Vagina (tissue), 2 donors: Measurements from ENCODE around the gene CD9. TPM values are rescaled to one million over a fixed set of nuclear protein-coding genes. Genes with fewer than 3 reads are reported as not detected.
"Not testable (repeated sequence)": the region's sequence is repeated elsewhere in the genome, so short reads cannot be mapped to it uniquely, and the experiment has no call there.

ENCODE experiments used
- DNase-seq, 2 donors: peaks; one replicate each; pipeline ENCODE4 v3.0.0-alpha.2; 2017; ENCODE audit errors: extremely low spot score in 2 of 2
- H3K27ac ChIP-seq: fragments of 200-600 bp; sonication (generic); one replicate; pipeline ENCODE4 v1.5.1; 2019
- H3K27me3 ChIP-seq: fragments of 200-600 bp; sonication (generic); one replicate; pipeline ENCODE4 v1.5.1; 2019
- H3K36me3 ChIP-seq, 2 donors: fragments of 200-600 bp; sonication (generic); one replicate each; pipeline ENCODE4 v1.5.1; 2017 to 2019
- H3K4me1 ChIP-seq: fragments of 200-600 bp; sonication (generic); one replicate; pipeline ENCODE4 v1.5.1; 2019
- H3K4me3 ChIP-seq, 2 donors: fragments of 200-600 bp; sonication (generic); 1 replicate in 1 of 2; 2 replicates in 1 of 2; pipeline ENCODE4 v1.5.1; 2016 to 2019
- H3K9me3 ChIP-seq: fragments of 200-600 bp; sonication (generic); one replicate; pipeline ENCODE4 v1.5.1; 2019
- CTCF ChIP-seq, 3 experiments: fragments of 450-650 bp in 2 of 3; fragments of 200-600 bp in 1 of 3; sonication (generic) in 1 of 3; IDR thresholded peaks; one replicate each; pipeline ENCODE4 v1.5.1; 2017 to 2019; ENCODE audit warnings: antibody characterized with exemption in 3 of 3, mild to moderate bottlenecking in 2 of 3, moderate library complexity in 2 of 3
- POLR2A ChIP-seq, 2 donors: fragments of 450-650 bp; IDR thresholded peaks; one replicate each; pipeline ENCODE4 v1.6.1; 2017; ENCODE audit warnings: antibody characterized with exemption in 2 of 2, mild to moderate bottlenecking in 2 of 2, moderate library complexity in 2 of 2
- POLR2AphosphoS5 ChIP-seq, 2 donors: sonication (generic); formaldehyde crosslinking; IDR thresholded peaks; one replicate each; pipeline ENCODE4 v1.9.0; 2017; ENCODE audit warnings: antibody characterized with exemption in 2 of 2, mild to moderate bottlenecking in 2 of 2, low read depth in 1 of 2; ENCODE audit not compliant: insufficient read depth in 1 of 2
- intact Hi-C: fragments of 100-400 bp; cut with DNase I; formaldehyde crosslinking; loops from one replicate; pipeline ENCODE4 v1.15.1; 2023
- total RNA-seq: library from RNA; depleted of rRNA; stranded (reverse); fragments of >200 nt; gene quantifications from one replicate; pipeline ENCODE4 v1.2.3, GENCODE V29; 2016

CD9 gene
- total RNA-seq, 1 donor from 2014 or later = 366 TPM

GRCh38 chr12:6158749-6159148, 41.5 kb upstream of the CD9 start:
- no peak for DNase-seq
- H3K4me1 ChIP-seq = peaks cover 7% of the 10 kb centered on the region
- H3K36me3 ChIP-seq = no peaks in the 10 kb centered on the region
- H3K9me3 ChIP-seq = no peaks in the 10 kb centered on the region
- H3K27ac ChIP-seq = no peak overlapping the region
- no peak for TF ChIP-seq POLR2A (IDR thresholded peaks at IDR 0.05)
- no peak for TF ChIP-seq CTCF (IDR thresholded peaks at IDR 0.05)
- no peak for TF ChIP-seq POLR2AphosphoS5 (IDR thresholded peaks at IDR 0.05; ENCODE audit: insufficient read depth in 1 of 2, low read depth in 1 of 2)
- no peaks in the 10 kb centered on the region for H3K27me3 ChIP-seq
- intact Hi-C loops = no loop called here
- no peak overlapping the region for H3K4me3 ChIP-seq

- intact Hi-C loops = not testable (repeated sequence)
These were observed 40.8 kb upstream of the CD9 start for GRCh38 chr12:6159166-6160011.

GRCh38 chr12:6160049-6160649, 40.1 kb upstream of the CD9 start:
- H3K4me1 ChIP-seq, DNase-seq, intact Hi-C loops, H3K4me3 ChIP-seq, H3K27me3 ChIP-seq, H3K27ac ChIP-seq, H3K9me3 ChIP-seq, H3K36me3 ChIP-seq: not testable (repeated sequence)

More at GRCh38 chr12:6159166-6160011, 40.8 kb upstream of the CD9 start:
- H3K36me3 ChIP-seq, H3K4me3 ChIP-seq, H3K27me3 ChIP-seq, H3K9me3 ChIP-seq, H3K27ac ChIP-seq, DNase-seq, H3K4me1 ChIP-seq: not testable (repeated sequence)

- Histone ChIP-seq H3K9me3 (no peaks in the 10 kb centered on the region), H3K4me1 (peaks cover 7% of the 10 kb centered on the region), H3K36me3 (no peaks in the 10 kb centered on the region), H3K27ac (no peak overlapping the region), H3K4me3 (no peak overlapping the region), H3K27me3 (no peaks in the 10 kb centered on the region)
- intact Hi-C loops = no loop called here
- DNase-seq = no peak
- TF ChIP-seq CTCF (IDR thresholded peaks at IDR 0.05) (no peak), POLR2AphosphoS5 (IDR thresholded peaks at IDR 0.05; ENCODE audit: insufficient read depth in 1 of 2, low read depth in 1 of 2) (no peak), POLR2A (IDR thresholded peaks at IDR 0.05) (no peak)
These were observed 38.9 kb upstream of the CD9 start for GRCh38 chr12:6161124-6161882.

- Histone ChIP-seq H3K4me3 (no peak overlapping the region), H3K36me3 (no peaks in the 10 kb centered on the region), H3K27me3 (no peaks in the 10 kb centered on the region), H3K4me1 (peaks cover 20% of the 10 kb centered on the region), H3K9me3 (no peaks in the 10 kb centered on the region), H3K27ac (no peak overlapping the region)
- intact Hi-C loops = no loop called here
- DNase-seq = no peak
- TF ChIP-seq POLR2A (IDR thresholded peaks at IDR 0.05) (no peak), CTCF (IDR thresholded peaks at IDR 0.05) (no peak), POLR2AphosphoS5 (IDR thresholded peaks at IDR 0.05; ENCODE audit: insufficient read depth in 1 of 2, low read depth in 1 of 2) (no peak)
These were observed 36.7 kb upstream of the CD9 start for GRCh38 chr12:6163416-6164060.
